AG04450 (cell line): ENCODE results near the gene TMEM170A. TPM values are rescaled to one million over a fixed set of nuclear protein-coding genes. Genes with fewer than 3 reads are reported as not detected.

Source experiments
- CTCF ChIA-PET: fragments of 300-600, 350-600 bp; formaldehyde crosslinking; extraction: SDS; loops from one replicate; lab custom pipeline; 2022; ENCODE audit warnings: antibody characterized with exemption, inconsistent platforms; lab: Charles Lee
- POLR2A ChIA-PET: fragments of 350-600 bp; formaldehyde crosslinking; extraction: SDS; loops from one replicate; lab custom pipeline; 2021; ENCODE audit warnings: antibody characterized with exemption, inconsistent platforms; lab: Yijun Ruan, JAX
- DNase-seq: peaks from one replicate; pipeline ENCODE4 v3.0.0-alpha.2; 2011; ENCODE audit warnings: low read depth, low spot score
- H3K27ac ChIP-seq: one replicate; pipeline ENCODE4 v1.5.1; 2012; ENCODE audit warnings: low read depth, low read length, control low read depth
- H3K27me3 ChIP-seq: one replicate; pipeline ENCODE4 v1.6.0; 2012; ENCODE audit warnings: low read length; ENCODE audit not compliant: control insufficient read depth, insufficient read depth
- H3K4me3 ChIP-seq: 2 replicates; pipeline ENCODE4 v1.5.1; 2011; ENCODE audit warnings: mild to moderate bottlenecking, low read depth, low read length, control low read depth
- H3K9me3 ChIP-seq: 2 replicates; pipeline ENCODE4 v1.5.1; 2012; ENCODE audit warnings: low read length; ENCODE audit not compliant: control insufficient read depth, insufficient read depth
- polyA plus RNA-seq: library from polyadenylated mRNA; depleted of rRNA; stranded (reverse); fragments of >200 nt; gene quantifications from 2 replicates; pipeline ENCODE4 v1.2.3, GENCODE V29; 2011; rRNA removed
- small RNA-seq: library from RNA; depleted of rRNA; stranded (forward); fragments of <200 nt; gene quantifications from one replicate; pipeline ENCODE3, GENCODE V24; 2012; ENCODE audit warnings: low read depth; ENCODE audit not compliant: insufficient read length
- TF ChIP-seq, protein P1 (sequence below): IDR thresholded peaks from 2 replicates; pipeline ENCODE4 v1.5.1; 2011; ENCODE audit warnings: low read depth, low read length, control low read depth, inconsistent platforms

TMEM170A gene
- polyA plus RNA-seq, 1 experiment: 13.3 TPM

DNA sequence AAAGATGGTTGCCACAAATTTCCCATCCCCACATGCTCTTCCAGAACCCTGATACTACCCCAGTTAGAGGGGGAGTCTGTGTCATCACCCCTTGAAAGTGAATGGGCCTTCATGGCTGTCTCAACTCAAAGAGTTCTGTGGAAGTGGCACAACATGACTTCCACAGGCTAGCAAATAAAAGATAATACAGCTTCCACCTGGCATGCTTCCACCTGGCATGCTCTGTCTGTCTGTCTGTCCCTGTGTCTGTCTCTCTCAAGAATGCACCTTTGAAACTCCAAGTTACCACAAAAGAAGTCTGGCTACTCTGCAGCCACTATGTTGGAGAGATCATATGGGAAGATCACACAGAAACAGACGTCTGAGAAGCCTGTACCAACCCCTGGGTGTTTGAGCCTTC, 66.2 kb downstream of the TMEM170A start:
- H3K27ac ChIP-seq: no peak overlapping the region
- no peak overlapping the region for H3K4me3 ChIP-seq
- ChIA-PET CTCF (interaction anchor here (1.0 to 1.7 kb wide), 4 partner anchors 9 to 199 kb away, joined by 3 to 8 read pairs (median 4); no protein-coding TSS in a partner anchor), POLR2A (no interaction called here)
- TF ChIP-seq, protein P1, sequence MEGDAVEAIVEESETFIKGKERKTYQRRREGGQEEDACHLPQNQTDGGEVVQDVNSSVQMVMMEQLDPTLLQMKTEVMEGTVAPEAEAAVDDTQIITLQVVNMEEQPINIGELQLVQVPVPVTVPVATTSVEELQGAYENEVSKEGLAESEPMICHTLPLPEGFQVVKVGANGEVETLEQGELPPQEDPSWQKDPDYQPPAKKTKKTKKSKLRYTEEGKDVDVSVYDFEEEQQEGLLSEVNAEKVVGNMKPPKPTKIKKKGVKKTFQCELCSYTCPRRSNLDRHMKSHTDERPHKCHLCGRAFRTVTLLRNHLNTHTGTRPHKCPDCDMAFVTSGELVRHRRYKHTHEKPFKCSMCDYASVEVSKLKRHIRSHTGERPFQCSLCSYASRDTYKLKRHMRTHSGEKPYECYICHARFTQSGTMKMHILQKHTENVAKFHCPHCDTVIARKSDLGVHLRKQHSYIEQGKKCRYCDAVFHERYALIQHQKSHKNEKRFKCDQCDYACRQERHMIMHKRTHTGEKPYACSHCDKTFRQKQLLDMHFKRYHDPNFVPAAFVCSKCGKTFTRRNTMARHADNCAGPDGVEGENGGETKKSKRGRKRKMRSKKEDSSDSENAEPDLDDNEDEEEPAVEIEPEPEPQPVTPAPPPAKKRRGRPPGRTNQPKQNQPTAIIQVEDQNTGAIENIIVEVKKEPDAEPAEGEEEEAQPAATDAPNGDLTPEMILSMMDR: no peak
- DNase-seq: no peak
- no peaks in the 10 kb centered on the region for H3K27me3 ChIP-seq
- no peaks in the 10 kb centered on the region for H3K9me3 ChIP-seq

DNA sequence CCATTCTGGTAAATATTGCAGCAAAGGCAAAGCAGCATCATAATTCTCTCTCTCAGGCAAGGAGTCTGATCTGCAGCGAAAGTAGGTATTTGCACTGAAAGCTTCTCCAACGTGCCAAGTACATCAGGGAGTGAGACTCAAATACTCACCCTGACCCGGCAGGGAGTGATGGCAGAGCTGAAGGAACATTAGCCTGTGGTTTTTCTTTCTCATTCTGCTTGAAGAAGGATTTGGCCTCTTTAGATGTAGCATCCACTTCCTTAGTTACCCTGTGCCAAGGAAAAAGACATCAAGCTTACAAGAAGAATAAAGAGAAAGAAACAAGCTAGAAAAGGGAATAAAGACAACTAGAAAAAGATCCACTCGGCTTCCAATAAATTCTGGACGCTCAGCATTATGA, 69.5 kb downstream of the TMEM170A start:
- ChIA-PET POLR2A (no interaction called here), CTCF (interaction anchor here (1.1 to 6.7 kb wide), 4 partner anchors 8 to 196 kb away, joined by 5 to 49 read pairs (median 6); no protein-coding TSS in a partner anchor)
- no peak overlapping the region for H3K4me3 ChIP-seq
- H3K9me3 ChIP-seq: no peaks in the 10 kb centered on the region
- no peak for DNase-seq
- TF ChIP-seq, protein P1: no peak
- no peak overlapping the region for H3K27ac ChIP-seq
- H3K27me3 ChIP-seq: no peaks in the 10 kb centered on the region

Small RNAs within 50 kb of the gene (small RNA-seq; reads per million reads assigned to genes)
- not detected for gene RF00598

Other genes with a start within 250 kb of the TMEM170A start
- not detected in 2 replicates for gene CTRB1, start 245.7 kb downstream of the TMEM170A start, polyA plus RNA-seq
- gene BCAR1, start 213.1 kb downstream of the TMEM170A start, polyA plus RNA-seq: 16.1 and 26.9 TPM in 2 replicates
- 64.0 and 81.6 TPM in 2 replicates for gene CFDP1, start 31.2 kb downstream of the TMEM170A start, polyA plus RNA-seq
- gene CHST6, start 30.8 kb upstream of the TMEM170A start, polyA plus RNA-seq: 0.07 and 0.12 TPM in 2 replicates
- gene CHST5, start 71.4 kb upstream of the TMEM170A start, polyA plus RNA-seq: not detected in 2 replicates
- 10.6 and 16.7 TPM in 2 replicates for gene TMEM231, start 91.6 kb upstream of the TMEM170A start, polyA plus RNA-seq
- 70.9 and 89.8 TPM in 2 replicates for gene GABARAPL2, start 101.7 kb upstream of the TMEM170A start, polyA plus RNA-seq
- gene ADAT1, start 158.6 kb upstream of the TMEM170A start, polyA plus RNA-seq: 32.2 and 32.5 TPM in 2 replicates
- 190 and 203 TPM in 2 replicates for gene KARS1, start 183.0 kb upstream of the TMEM170A start, polyA plus RNA-seq
- 41.4 and 59.5 TPM in 2 replicates for gene TERF2IP, start 183.1 kb upstream of the TMEM170A start, polyA plus RNA-seq
- not detected in 2 replicates for gene CPHXL2, start 212.3 kb upstream of the TMEM170A start, polyA plus RNA-seq
- gene DUXB, start 236.8 kb upstream of the TMEM170A start, polyA plus RNA-seq: not detected in 2 replicates